Parathyroid adenoma (tissue), 2 donors: Measurements from ENCODE around the gene ASB13.
A peak's percentile ranks its signal among the peaks of the same experiment; 100 is the strongest.

Experiments used
- H2AFZ ChIP-seq: fragments of 300-600 bp; sonication (generic); one replicate; pipeline ENCODE4 v1.7.0; 2017; ENCODE audit warnings: antibody characterized with exemption, mild to moderate bottlenecking
- H3K27ac ChIP-seq: fragments of 300-600 bp; sonication (generic); one replicate; pipeline ENCODE4 v1.7.0; 2017
- H3K27me3 ChIP-seq: fragments of 300-600 bp; sonication (generic); one replicate; pipeline ENCODE4 v1.7.0; 2017; ENCODE audit warnings: low read length; ENCODE audit not compliant: control insufficient read depth, insufficient read depth
- H3K36me3 ChIP-seq: fragments of 300-600 bp; sonication (generic); one replicate; pipeline ENCODE4 v1.7.0; 2017; ENCODE audit warnings: low read length; ENCODE audit not compliant: control insufficient read depth, insufficient read depth
- H3K4me1 ChIP-seq: fragments of 300-600 bp; sonication (generic); one replicate; pipeline ENCODE4 v1.7.0; 2017; ENCODE audit warnings: control low read depth
- H3K4me2 ChIP-seq: fragments of 300-600 bp; sonication (generic); one replicate; pipeline ENCODE4 v1.7.0; 2017; ENCODE audit warnings: low read length
- H3K4me3 ChIP-seq: fragments of 300-600 bp; sonication (generic); one replicate; pipeline ENCODE4 v1.7.0; 2017; ENCODE audit warnings: low read depth, low read length
- H3K79me2 ChIP-seq: fragments of 300-600 bp; sonication (generic); one replicate; pipeline ENCODE4 v1.7.0; 2017; ENCODE audit warnings: control low read depth
- H3K9ac ChIP-seq: fragments of 300-600 bp; sonication (generic); one replicate; pipeline ENCODE4 v1.7.0; 2017; ENCODE audit warnings: mild to moderate bottlenecking
- H3K9me3 ChIP-seq: fragments of 300-600 bp; sonication (generic); one replicate; pipeline ENCODE4 v1.7.0; 2017; ENCODE audit warnings: low read length; ENCODE audit not compliant: control insufficient read depth
- CTCF ChIP-seq: fragments of 300-600 bp; sonication (generic); IDR thresholded peaks from one replicate; pipeline ENCODE4 v1.7.0; 2017; ENCODE audit warnings: antibody characterized with exemption, mild to moderate bottlenecking
- donor health status: primary hyperparathyroidism.

Gene ASB13

DNA sequence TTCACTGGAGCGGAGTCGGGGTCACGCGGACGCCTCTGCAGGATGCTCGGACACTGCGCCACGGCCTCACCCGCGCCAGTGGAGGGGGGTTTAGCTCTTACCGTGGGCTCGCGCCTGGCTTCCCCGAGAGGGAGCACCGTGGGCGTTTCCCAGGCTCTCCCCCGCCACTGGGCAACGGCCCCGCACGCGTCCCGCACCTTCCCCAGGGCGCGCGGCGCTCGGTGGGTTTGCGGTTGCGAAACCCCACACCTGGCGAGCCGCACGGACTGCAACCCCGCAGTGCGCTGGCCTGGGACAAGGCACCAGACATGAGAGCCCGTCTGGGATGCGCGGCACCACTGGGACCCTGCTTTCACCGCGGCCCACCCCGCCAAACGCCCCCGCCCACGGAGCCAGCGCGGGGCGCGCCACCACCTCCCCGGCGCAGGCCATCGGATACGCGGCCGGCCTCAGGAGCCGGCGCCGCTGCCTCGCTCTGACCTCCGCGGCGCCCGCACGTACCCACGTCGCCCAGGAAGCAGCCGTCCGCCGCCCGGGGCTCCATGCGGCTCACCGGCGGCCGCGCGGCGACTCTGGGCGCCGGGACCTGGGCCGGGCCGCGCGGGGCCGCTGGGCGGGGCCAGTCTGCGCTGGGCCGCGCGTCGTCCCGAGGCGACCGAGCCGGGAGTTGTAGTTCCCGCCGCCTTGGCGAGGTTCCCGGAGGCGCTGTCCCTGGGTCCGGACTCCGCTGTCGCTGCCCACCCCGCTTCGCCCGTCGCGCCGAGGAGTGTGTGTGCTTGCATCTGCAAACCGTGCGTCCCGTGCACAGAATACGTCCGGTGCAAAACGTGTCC is at the start of gene ASB13:
ASB13 (minus strand) TSS at position 588 of the 833 bp plus-strand sequence; CDS start at position 544, 44 bp downstream.
- peak within 1 kb of the TSS; percentile 57 for H3K27ac ChIP-seq
- peaks cover 7% of the 10 kb centered on the region for H3K4me1 ChIP-seq
- peaks cover 6% of the 10 kb centered on the region for H3K79me2 ChIP-seq
- TF ChIP-seq CTCF, result no peak
- H3K9me3 ChIP-seq, result no peaks in the 10 kb centered on the region
- peak within 1 kb of the TSS; percentile 97 for H2AFZ ChIP-seq
- peak within 1 kb of the TSS; percentile 51 for H3K4me3 ChIP-seq
- H3K9ac ChIP-seq, result no peak within 1 kb of the TSS
- H3K4me2 ChIP-seq, result peak within 1 kb of the TSS; percentile 71
- H3K27me3 ChIP-seq, result no peaks in the 10 kb centered on the region
- H3K36me3 ChIP-seq, result no peaks in the 10 kb centered on the region

- Histone ChIP-seq H3K4me2 (peak overlapping the region; percentile 15), H3K27me3 (no peaks in the 10 kb centered on the region), H3K4me3 (peak overlapping the region; percentile 11), H3K79me2 (peaks cover 12% of the 10 kb centered on the region), H3K9me3 (no peaks in the 10 kb centered on the region), H3K36me3 (no peaks in the 10 kb centered on the region), H3K9ac (no peak overlapping the region), H3K27ac (no peak overlapping the region), H2AFZ (no peak overlapping the region), H3K4me1 (no peaks in the 10 kb centered on the region)
- TF ChIP-seq CTCF, result no peak
Observed at GRCh38 chr10:5711642-5712041, 45.2 kb upstream of the ASB13 start.

DNA sequence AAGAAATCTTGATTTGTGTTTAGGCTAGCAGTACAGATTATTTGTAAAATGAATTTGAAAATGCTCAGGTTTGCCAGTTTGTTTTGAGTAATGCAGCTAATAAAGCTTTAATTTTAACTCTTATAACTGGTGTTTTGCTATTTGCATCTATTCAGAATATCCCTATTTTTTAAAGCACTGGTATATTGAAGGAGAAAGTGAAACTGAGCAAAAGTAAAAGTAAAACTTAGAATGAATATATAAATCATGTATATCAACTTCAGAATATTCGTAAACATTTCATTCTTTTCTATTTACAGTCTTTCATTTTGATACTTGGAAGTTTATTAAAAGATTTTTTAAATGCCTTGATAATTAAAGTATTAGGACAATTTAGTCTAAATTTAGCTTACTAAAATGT is 44.5 kb upstream of the ASB13 start:
- H3K9ac ChIP-seq, result no peak overlapping the region
- no peak overlapping the region for H3K4me3 ChIP-seq

GRCh38 chr10:5709865-5710264 is 43.5 kb upstream of the ASB13 start:
- peaks cover 9% of the 10 kb centered on the region for H3K79me2 ChIP-seq
- H3K4me2 ChIP-seq, result no peak overlapping the region
- TF ChIP-seq CTCF, result no peak
- H3K36me3 ChIP-seq, result no peaks in the 10 kb centered on the region
- H3K4me1 ChIP-seq, result no peaks in the 10 kb centered on the region
- no peak overlapping the region for H3K9ac ChIP-seq
- H2AFZ ChIP-seq, result no peak overlapping the region
- H3K27me3 ChIP-seq, result no peaks in the 10 kb centered on the region
- H3K9me3 ChIP-seq, result no peaks in the 10 kb centered on the region
- H3K4me3 ChIP-seq, result no peak overlapping the region
- no peak overlapping the region for H3K27ac ChIP-seq

More for the DNA sequence above, 44.5 kb upstream of the ASB13 start:
- H3K4me1 ChIP-seq, result no peaks in the 10 kb centered on the region
- no peak overlapping the region for H3K27ac ChIP-seq
- no peak overlapping the region for H2AFZ ChIP-seq
- no peak overlapping the region for H3K4me2 ChIP-seq
- no peaks in the 10 kb centered on the region for H3K36me3 ChIP-seq
- H3K27me3 ChIP-seq, result no peaks in the 10 kb centered on the region
- H3K9me3 ChIP-seq, result no peaks in the 10 kb centered on the region
- TF ChIP-seq CTCF, result no peak
- peaks cover 12% of the 10 kb centered on the region for H3K79me2 ChIP-seq

DNA sequence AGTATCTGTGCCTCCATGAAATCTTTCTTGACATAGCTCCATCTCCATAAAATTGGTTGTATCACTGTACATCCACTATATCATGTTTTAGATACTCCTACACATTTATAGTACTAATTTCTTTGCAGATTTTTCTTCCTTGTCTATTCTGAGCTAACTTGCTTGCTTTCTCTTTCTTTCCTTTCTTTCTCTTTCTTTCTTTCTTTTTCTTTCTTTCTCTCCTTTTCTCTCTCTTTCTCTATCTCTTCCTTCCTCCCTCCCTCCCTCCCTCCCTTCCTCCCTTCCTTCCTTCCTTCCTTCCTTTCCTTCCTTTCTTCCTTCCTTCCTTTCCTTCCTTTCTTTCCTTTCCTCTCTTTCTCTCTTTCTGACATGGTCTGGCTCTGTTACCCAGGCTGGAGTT is 42.0 kb upstream of the ASB13 start:
- no peak overlapping the region for H3K4me2 ChIP-seq
- no peaks in the 10 kb centered on the region for H3K4me1 ChIP-seq
- H2AFZ ChIP-seq, result no peak overlapping the region
- H3K4me3 ChIP-seq, result no peak overlapping the region
- no peaks in the 10 kb centered on the region for H3K9me3 ChIP-seq
- H3K9ac ChIP-seq, result no peak overlapping the region
- H3K79me2 ChIP-seq, result peaks cover 13% of the 10 kb centered on the region
- TF ChIP-seq CTCF, result no peak
- no peak overlapping the region for H3K27ac ChIP-seq
- H3K36me3 ChIP-seq, result no peaks in the 10 kb centered on the region
- H3K27me3 ChIP-seq, result no peaks in the 10 kb centered on the region
